Endothelial cell of umbilical vein (primary cell): ENCODE results near the gene C1QA. TPM values are rescaled to one million over a fixed set of nuclear protein-coding genes. Genes with fewer than 3 reads are reported as not detected.

Source experiments
- BruUV-seq: library from RNA; stranded (reverse); fragments of 400-500 nt; replicated peaks from 2 replicates; lab custom pipeline; 2021; lab: Mats Ljungman, UMichigan
- CTCF ChIA-PET: fragments of 300-600, 350-600 bp; sonication (Branson Sonifier 250); formaldehyde crosslinking; loops from one replicate; lab custom pipeline; 2021; ENCODE audit warnings: antibody characterized with exemption, inconsistent platforms; lab: Charles Lee
- POLR2A ChIA-PET: fragments of 300-600, 350-600 bp; sonication (Branson Sonifier 250); formaldehyde crosslinking; loops from one replicate; lab custom pipeline; 2021; ENCODE audit warnings: antibody characterized with exemption, inconsistent platforms; lab: Charles Lee
- DNase-seq: peaks from one replicate; pipeline ENCODE4 v3.0.0-alpha.2; 2011; ENCODE audit warnings: low read depth, low spot score
- FAIRE-seq: peaks from 2 replicates; lab custom pipeline; 2011; peaks lifted over from hg19 to GRCh38; lab: Jason Lieb, UNC
- H2AFZ ChIP-seq: 2 replicates; pipeline ENCODE4 v1.6.0; 2012; ENCODE audit warnings: low read depth, low read length, control low read depth, inconsistent platforms
- H3K27ac ChIP-seq: 2 replicates; pipeline ENCODE4 v1.5.1; 2011; ENCODE audit warnings: low read depth, mild to moderate bottlenecking, control low read depth, low read length, moderate library complexity; ENCODE audit not compliant: insufficient read depth
- H3K27me3 ChIP-seq, 2 experiments: 2 replicates each; pipeline versions ENCODE4 v1.6.0 to v1.6.1; 2011; ENCODE audit warnings: low read length in 2 of 2, mixed read lengths in 1 of 2; ENCODE audit not compliant: control insufficient read depth in 2 of 2, insufficient read depth in 2 of 2
- H3K36me3 ChIP-seq, 2 experiments: 2 replicates in 1 of 2; 3 replicates in 1 of 2; pipeline ENCODE4 v1.5.1; 2011; ENCODE audit warnings: low read length in 2 of 2, mild to moderate bottlenecking in 1 of 2, moderate library complexity in 1 of 2; ENCODE audit not compliant: control insufficient read depth in 2 of 2, insufficient read depth in 2 of 2; ENCODE audit errors: extremely low read depth in 1 of 2
- H3K4me1 ChIP-seq: 3 replicates; pipeline ENCODE4 v1.5.1; 2011; ENCODE audit warnings: mild to moderate bottlenecking, low read length; ENCODE audit not compliant: control insufficient read depth, insufficient read depth; ENCODE audit errors: extremely low read depth
- H3K4me2 ChIP-seq: 2 replicates; pipeline ENCODE4 v1.6.1; 2011; ENCODE audit warnings: low read length, control low read depth, mixed read lengths; ENCODE audit not compliant: insufficient read depth
- H3K4me3 ChIP-seq, 3 experiments: fragments of 200-600 bp in 1 of 3; sonication (generic), shearing (Covaris generic) in 1 of 3; replicated peaks in 1 of 3; 2 replicates each; pipeline ENCODE4 v1.5.1; 2011 to 2016; ENCODE audit warnings: control low read depth in 3 of 3, low read length in 3 of 3, mild to moderate bottlenecking in 2 of 3, inconsistent platforms in 1 of 3, low read depth in 1 of 3, moderate library complexity in 1 of 3; ENCODE audit not compliant: insufficient read depth in 1 of 3
- H3K79me2 ChIP-seq: 2 replicates; pipeline ENCODE4 v1.6.0; 2012; ENCODE audit warnings: low read length, inconsistent platforms; ENCODE audit not compliant: control insufficient read depth, insufficient read depth
- H3K9ac ChIP-seq: replicated peaks from 2 replicates; pipeline ENCODE3; 2011; ENCODE audit warnings: low read length, control low read depth; ENCODE audit not compliant: insufficient read depth; ENCODE audit errors: extremely low read depth
- H3K9me1 ChIP-seq: replicated peaks from 3 replicates; pipeline ENCODE4 v1.6.0; 2011; ENCODE audit warnings: mild to moderate bottlenecking, low read length; ENCODE audit not compliant: control insufficient read depth, insufficient read depth; ENCODE audit errors: extremely low read depth
- H3K9me3 ChIP-seq: replicated peaks from 2 replicates; pipeline ENCODE4 v1.5.1; 2012; ENCODE audit warnings: low read length, inconsistent platforms; ENCODE audit not compliant: control insufficient read depth, insufficient read depth
- H4K20me1 ChIP-seq: replicated peaks from 2 replicates; pipeline ENCODE3; 2011; ENCODE audit warnings: mild to moderate bottlenecking, low read length; ENCODE audit not compliant: control insufficient read depth, insufficient read depth; ENCODE audit errors: extremely low read depth
- CTCF ChIP-seq, 2 donors: IDR thresholded peaks; 1 replicate in 1 of 2; 2 replicates in 1 of 2; pipeline ENCODE4 v1.5.1; 2011; ENCODE audit warnings: low read length in 2 of 2, mild to moderate bottlenecking in 2 of 2, moderate library complexity in 2 of 2, control low read depth in 1 of 2, inconsistent platforms in 1 of 2, low read depth in 1 of 2; ENCODE audit not compliant: insufficient read depth in 1 of 2; ENCODE audit errors: extremely low read depth in 1 of 2
- EZH2 ChIP-seq: IDR thresholded peaks from 2 replicates; pipeline ENCODE4 v1.6.1; 2012; ENCODE audit warnings: borderline replicate concordance, low read depth, mild to moderate bottlenecking, moderate library complexity, low read length, inconsistent platforms; ENCODE audit not compliant: severe bottlenecking
- FOS ChIP-seq: IDR thresholded peaks from 2 replicates; pipeline ENCODE4 v1.6.1; 2011; ENCODE audit warnings: mild to moderate bottlenecking, low read length, moderate library complexity, borderline replicate concordance; ENCODE audit not compliant: insufficient read depth
- GATA2 ChIP-seq: IDR thresholded peaks from 2 replicates; pipeline ENCODE4 v1.7.0; 2011; ENCODE audit warnings: low read depth, mild to moderate bottlenecking, moderate library complexity, mixed read lengths, low read length; ENCODE audit not compliant: insufficient read length, insufficient read depth
- JUN ChIP-seq: IDR thresholded peaks from 2 replicates; pipeline ENCODE4 v1.6.1; 2011; ENCODE audit warnings: borderline replicate concordance, low read depth; ENCODE audit not compliant: insufficient read length, insufficient read depth
- MAX ChIP-seq: IDR thresholded peaks from 2 replicates; pipeline ENCODE4 v1.6.1; 2011; ENCODE audit not compliant: insufficient read depth, insufficient read length
- MYC ChIP-seq: IDR thresholded peaks from one replicate; pipeline ENCODE4 v1.6.1; 2011; ENCODE audit warnings: mild to moderate bottlenecking, low read depth, low read length
- POLR2A ChIP-seq: IDR thresholded peaks from 2 replicates; pipeline ENCODE4 v1.6.1; 2012; ENCODE audit warnings: low read depth, mild to moderate bottlenecking, control low read depth, low read length
- POLR2AphosphoS5 ChIP-seq: IDR thresholded peaks from 2 replicates; pipeline ENCODE4 v1.6.1; 2012; ENCODE audit warnings: low read depth, mild to moderate bottlenecking, control low read depth, low read length, moderate library complexity; ENCODE audit not compliant: insufficient read depth
- dilution Hi-C: fragments of 300-500 bp; cut with MboI; formaldehyde crosslinking; loops from one replicate; pipeline ENCODE4 v1.15.0; 2019; ENCODE audit warnings: low sequenced_read_pairs; ENCODE audit not compliant: extremely low pct_ligation_motif_present
- intact Hi-C: fragments of 100-400 bp; cut with micrococcal nuclease; formaldehyde crosslinking; loops from one replicate; pipeline ENCODE4 v1.10.0; 2022
- polyA plus RNA-seq, 4 experiments: library from polyadenylated mRNA; depleted of rRNA in 3 of 4; stranded (reverse) in 3 of 4; unstranded in 1 of 4; fragments of >200 nt; gene quantifications; 2 replicates each; pipeline versions ENCODE4 v1.2.1 to v1.2.3, GENCODE V29; 2011 to 2012; ENCODE audit warnings: missing spikeins in 1 of 4
- total RNA-seq: library from RNA; stranded (reverse); gene quantifications from 2 replicates; pipeline ENCODE4 v1.2.3, GENCODE V29; 2021

The C1QA gene
- total and polyA plus RNA-seq, 2 donors (not counting 3 experiments of a cell fraction or from before 2014, with no cell fraction given), result not detected

- Histone ChIP-seq H3K36me3 (no peaks in the 10 kb centered on the region), H3K9ac (no peak overlapping the region), H3K4me2 (no peak overlapping the region), H3K9me1 (no peaks in the 10 kb centered on the region), H3K27me3 (peaks cover 0 to 1% of the 10 kb centered on the region in 2 experiments), H2AFZ (no peak overlapping the region), H3K27ac (no peak overlapping the region), H3K4me3 (no peak overlapping the region), H3K4me1 (no peaks in the 10 kb centered on the region), H3K79me2 (no peaks in the 10 kb centered on the region), H3K9me3 (no peaks in the 10 kb centered on the region), H4K20me1 (no peaks in the 10 kb centered on the region)
- FAIRE-seq, result no peak
- CTCF ChIA-PET, result interaction anchor here (1.3 to 7.3 kb wide), 2 partner anchors 242 to 268 kb away, joined by 3 to 125 read pairs; no protein-coding TSS in a partner anchor
- POLR2A ChIA-PET, result no interaction called here
- BruUV-seq, result no TSS peak
- intact Hi-C loops (no loop called here), dilution Hi-C loops (loop anchor here (25.0 kb wide), 1 partner anchor 300 kb away; the partner anchor contains the start of gene LACTBL1)
- DNase-seq, result no peak
- TF ChIP-seq POLR2AphosphoS5, result no peak
These were observed 25.5 kb downstream of the C1QA start for GRCh38 chr1:22661880-22662279.

- FAIRE-seq (no peak), DNase-seq (no peak)
- Histone ChIP-seq H3K36me3 (no peaks in the 10 kb centered on the region), H3K9me3 (no peaks in the 10 kb centered on the region), H3K9ac (no peak overlapping the region), H3K4me2 (no peak overlapping the region), H2AFZ (no peak overlapping the region), H3K27me3 (peaks cover 0 to 1% of the 10 kb centered on the region in 2 experiments), H3K4me1 (no peaks in the 10 kb centered on the region), H3K9me1 (no peaks in the 10 kb centered on the region), H3K27ac (no peak overlapping the region), H3K79me2 (no peaks in the 10 kb centered on the region), H4K20me1 (no peaks in the 10 kb centered on the region), H3K4me3 (no peak overlapping the region)
- dilution Hi-C loops, result loop anchor here (25.0 kb wide), 1 partner anchor 300 kb away; the partner anchor contains the start of gene LACTBL1
- BruUV-seq, result no TSS peak
- POLR2A ChIA-PET, result no interaction called here
- intact Hi-C loops, result no loop called here
- CTCF ChIA-PET, result interaction anchor here (1.3 to 7.3 kb wide), 3 partner anchors 242 to 302 kb away, joined by 3 to 125 read pairs (median 8); no protein-coding TSS in a partner anchor
- TF ChIP-seq GATA2 (no peak), MAX (no peak), EZH2 (no peak), CTCF (IDR thresholded peaks at IDR 0.05; ENCODE audit: extremely low read depth in 1 of 2, insufficient read depth in 1 of 2, low read depth in 1 of 2, low read length in 2 of 2) (no peak), MYC (no peak), JUN (no peak), POLR2AphosphoS5 (no peak), POLR2A (no peak), FOS (no peak)
These were observed 25.9 kb downstream of the C1QA start for GRCh38 chr1:22662318-22662717.
